KMS-11 (cell line): ENCODE results near the gene APOBEC3C.

Source experiments
- H2AFZ ChIP-seq: fragments of 200-600 bp; sonication (generic); 2 replicates; pipeline ENCODE4 v1.6.1; 2016; ENCODE audit warnings: antibody characterized with exemption, mixed run types, low read depth
- H3K27ac ChIP-seq: fragments of 200-600 bp; sonication (generic); 2 replicates; pipeline ENCODE4 v1.6.1; 2016; ENCODE audit warnings: mild to moderate bottlenecking, mixed run types
- H3K27me3 ChIP-seq: fragments of 200-600 bp; sonication (generic); 2 replicates; pipeline ENCODE4 v1.6.1; 2017; ENCODE audit warnings: mild to moderate bottlenecking, low read depth, mixed run types, moderate library complexity; ENCODE audit not compliant: insufficient read depth
- H3K36me3 ChIP-seq: fragments of 200-600 bp; sonication (generic); 2 replicates; pipeline ENCODE4 v1.6.1; 2017; ENCODE audit warnings: mild to moderate bottlenecking, mixed run types; ENCODE audit not compliant: insufficient read depth
- H3K4me1 ChIP-seq: fragments of 200-600 bp; sonication (generic); 2 replicates; pipeline ENCODE4 v1.6.1; 2016; ENCODE audit warnings: mild to moderate bottlenecking, low read depth, mixed run types; ENCODE audit not compliant: poor library complexity, severe bottlenecking
- H3K4me2 ChIP-seq: fragments of 200-600 bp; sonication (generic); 2 replicates; pipeline ENCODE4 v1.7.0; 2016; ENCODE audit warnings: mild to moderate bottlenecking, mixed run types
- H3K4me3 ChIP-seq: fragments of 200-600 bp; sonication (generic); IDR thresholded peaks from 2 replicates; pipeline ENCODE4 v1.6.1; 2017; ENCODE audit warnings: low read depth, low read length, mixed read lengths; ENCODE audit not compliant: insufficient read depth
- H3K79me2 ChIP-seq: fragments of 200-600 bp; sonication (generic); 2 replicates; pipeline ENCODE4 v1.6.1; 2016; ENCODE audit warnings: low read depth, mixed run types; ENCODE audit not compliant: insufficient read depth
- H3K9ac ChIP-seq: fragments of 200-600 bp; sonication (generic); 2 replicates; pipeline ENCODE4 v1.6.1; 2016; ENCODE audit warnings: mild to moderate bottlenecking, mixed run types
- H4K20me1 ChIP-seq: fragments of 200-600 bp; sonication (generic); 2 replicates; pipeline ENCODE4 v1.6.1; 2016; ENCODE audit warnings: mild to moderate bottlenecking, mixed run types; ENCODE audit not compliant: insufficient read depth
- CTCF ChIP-seq: fragments of 200-600 bp; sonication (generic); conservative IDR thresholded peaks from 2 replicates; pipeline ENCODE4 v1.6.1; 2017; ENCODE audit warnings: low read depth, mild to moderate bottlenecking, antibody characterized with exemption, low read length, moderate library complexity, mixed read lengths

APOBEC3C gene

GRCh38 chr22:39013942-39014722, at the start of gene APOBEC3C:
Gene APOBEC3C (plus strand): TSS chr22:39014257. CDS start chr22:39014363, 106 bp downstream.
- Histone ChIP-seq H3K4me1 (peaks cover 15% of the 10 kb centered on the region), H3K4me2 (peak within 1 kb of the TSS; percentile 88), H3K9ac (peak within 1 kb of the TSS; percentile 83), H3K36me3 (no peaks in the 10 kb centered on the region), H4K20me1 (no peaks in the 10 kb centered on the region), H3K27me3 (no peaks in the 10 kb centered on the region; the same call in 1 of the 2 replicates), H2AFZ (peak within 1 kb of the TSS; percentile 78), H3K27ac (peak within 1 kb of the TSS; percentile 88), H3K79me2 (peaks cover 15% of the 10 kb centered on the region; the same call in 1 of the 2 replicates), H3K4me3 (no peak within 1 kb of the TSS)
- no peak for TF ChIP-seq CTCF

GRCh38 chr22:38964306-38964705, 49.8 kb upstream of the APOBEC3C start:
- Histone ChIP-seq H4K20me1 (no peaks in the 10 kb centered on the region), H3K79me2 (no peaks in the 10 kb centered on the region), H2AFZ (no peak overlapping the region), H3K27me3 (no peaks in the 10 kb centered on the region), H3K4me3 (no peak overlapping the region), H3K4me2 (no peak overlapping the region), H3K36me3 (no peaks in the 10 kb centered on the region), H3K4me1 (no peaks in the 10 kb centered on the region), H3K9ac (no peak overlapping the region), H3K27ac (no peak overlapping the region)
- TF ChIP-seq CTCF: no peak

GRCh38 chr22:38964989-38965388, 49.1 kb upstream of the APOBEC3C start:
- Histone ChIP-seq H2AFZ (no peak overlapping the region), H3K4me1 (no peaks in the 10 kb centered on the region), H3K27ac (no peak overlapping the region), H3K4me2 (no peak overlapping the region), H3K79me2 (no peaks in the 10 kb centered on the region), H3K9ac (no peak overlapping the region), H3K36me3 (no peaks in the 10 kb centered on the region), H3K4me3 (no peak overlapping the region), H4K20me1 (no peaks in the 10 kb centered on the region), H3K27me3 (no peaks in the 10 kb centered on the region)
- TF ChIP-seq CTCF: no peak

GRCh38 chr22:38965614-38966379, 48.3 kb upstream of the APOBEC3C start:
- Histone ChIP-seq H3K79me2 (no peaks in the 10 kb centered on the region), H3K27me3 (no peaks in the 10 kb centered on the region), H3K4me2 (no peak overlapping the region), H2AFZ (no peak overlapping the region), H3K4me3 (no peak overlapping the region), H3K36me3 (no peaks in the 10 kb centered on the region), H3K4me1 (no peaks in the 10 kb centered on the region), H4K20me1 (no peaks in the 10 kb centered on the region), H3K9ac (no peak overlapping the region), H3K27ac (no peak overlapping the region)
- TF ChIP-seq CTCF: no peak
